Measurements from ENCODE around the gene IFI27L1. TPM values are rescaled to one million over a fixed set of nuclear protein-coding genes. Genes with fewer than 3 reads are reported as not detected.

Gene IFI27L1
- total and polyA plus RNA-seq, 2 of the 13 experiments (the other 11 are each of a cell fraction or from before 2014, with no cell fraction given) = 11.9 to 19.0 TPM

GRCh38 chr14:94113073-94113472 lies 32.0 kb downstream of the IFI27L1 start:
- ATAC-seq (no peak), FAIRE-seq (no peak), DNase-seq (ENCODE audit: low spot score) (no peak)
- POLR2A ChIA-PET = no interaction called here
- Histone ChIP-seq H3K4me1 (ENCODE audit: insufficient read depth, low read length) (peaks cover 60% of the 10 kb centered on the region), H3K9ac (ENCODE audit: insufficient read depth, low read depth, low read length) (no peak overlapping the region), H4K20me1 (ENCODE audit: insufficient read depth, low read length) (no peaks in the 10 kb centered on the region), H2AFZ (ENCODE audit: low read length) (no peak overlapping the region), H3K4me3 (replicated peaks in 1 of 3; ENCODE audit: insufficient read depth in 1 of 3, low read depth in 2 of 3, low read length in 3 of 3) (no peak overlapping the region), H3K79me2 (ENCODE audit: insufficient read depth, low read length) (no peaks in the 10 kb centered on the region), H3K27me3 (ENCODE audit: control insufficient read depth in 1 of 2, insufficient read depth in 2 of 2, low read length in 2 of 2) (peaks cover 2 to 22% of the 10 kb centered on the region in 2 experiments; a peak in 2 of 5 replicates), H3K27ac (ENCODE audit: extremely low read length, insufficient read depth, low read length) (no peak overlapping the region), H3K36me3 (replicated peaks in 1 of 2; ENCODE audit: control insufficient read depth in 1 of 2, insufficient read depth in 2 of 2, low read length in 2 of 2) (no peaks in the 10 kb centered on the region), H3K4me2 (ENCODE audit: low read depth, low read length) (no peak overlapping the region), H3K9me3 (ENCODE audit: low read length) (no peaks in the 10 kb centered on the region)
- no TSS peak for BruUV-seq (replicated peaks)
- TF ChIP-seq SOX13 (IDR thresholded peaks at IDR 0.05) (no peak), SOX13 (CRISPR knock-in tag; conservative IDR thresholded peaks at IDR 0.05 in 1 of 2, IDR thresholded peaks at IDR 0.05 in 1 of 2) (peak in 1 of 2 experiments; percentile 27; a peak in 1 of 4 replicates), ZNF598 (CRISPR knock-in tag; IDR thresholded peaks at IDR 0.05; ENCODE audit: borderline replicate concordance) (no peak)
- 27% methylated on average over 7 of the region's 7 CpGs for WGBS (ENCODE audit: low lambda C conversion rate)
- CTCF ChIA-PET (ENCODE audit: low intra/inter-chr PET ratio, low total read pairs) = no interaction called here
- intact Hi-C loops (cut with micrococcal nuclease; ENCODE audit: unreplicated experiment) (no loop called here), in situ Hi-C loops (cut with HindIII; ENCODE audit: extremely low pct_ligation_motif_present, low pct_unique_long_range_greater_than_20kb) (no loop called here)

GRCh38 chr14:94113490-94113889 lies 32.4 kb downstream of the IFI27L1 start:
- Histone ChIP-seq H3K36me3 (replicated peaks in 1 of 2; ENCODE audit: control insufficient read depth in 1 of 2, insufficient read depth in 2 of 2, low read length in 2 of 2) (no peaks in the 10 kb centered on the region), H4K20me1 (ENCODE audit: insufficient read depth, low read length) (no peaks in the 10 kb centered on the region), H3K79me2 (ENCODE audit: insufficient read depth, low read length) (no peaks in the 10 kb centered on the region), H3K4me3 (replicated peaks in 1 of 3; ENCODE audit: insufficient read depth in 1 of 3, low read depth in 2 of 3, low read length in 3 of 3) (no peak overlapping the region), H2AFZ (ENCODE audit: low read length) (no peak overlapping the region), H3K9ac (ENCODE audit: insufficient read depth, low read depth, low read length) (no peak overlapping the region), H3K9me3 (ENCODE audit: low read length) (no peaks in the 10 kb centered on the region), H3K4me1 (ENCODE audit: insufficient read depth, low read length) (peaks cover 61% of the 10 kb centered on the region), H3K27me3 (ENCODE audit: control insufficient read depth in 1 of 2, insufficient read depth in 2 of 2, low read length in 2 of 2) (peaks cover 2 to 22% of the 10 kb centered on the region in 2 experiments; a peak in 2 of 5 replicates), H3K27ac (ENCODE audit: extremely low read length, insufficient read depth, low read length) (no peak overlapping the region), H3K4me2 (ENCODE audit: low read depth, low read length) (no peak overlapping the region)
- intact Hi-C loops (cut with micrococcal nuclease; ENCODE audit: unreplicated experiment) (no loop called here), in situ Hi-C loops (cut with HindIII; ENCODE audit: extremely low pct_ligation_motif_present, low pct_unique_long_range_greater_than_20kb) (no loop called here)
- FAIRE-seq (no peak), DNase-seq (ENCODE audit: low spot score) (no peak), ATAC-seq (peak; percentile 15; the same call in 1 of the 3 replicates)
- WGBS (ENCODE audit: low lambda C conversion rate) = 59% methylated on average over 5 of the region's 6 CpGs
- no TSS peak for BruUV-seq (replicated peaks)
- POLR2A ChIA-PET = no interaction called here
- CTCF ChIA-PET (ENCODE audit: low intra/inter-chr PET ratio, low total read pairs) = no interaction called here
- TF ChIP-seq ZNF598 (CRISPR knock-in tag; IDR thresholded peaks at IDR 0.05; ENCODE audit: borderline replicate concordance) = no peak
- TF ChIP-seq HNRNPL (IDR thresholded peaks at IDR 0.05; ENCODE audit: low read depth, low read length) = no peak
- no peak for TF ChIP-seq HMGXB3 (CRISPR knock-in tag; IDR thresholded peaks at IDR 0.05; ENCODE audit: borderline replicate concordance)
- TF ChIP-seq RXRB (CRISPR knock-in tag; IDR thresholded peaks at IDR 0.05; ENCODE audit: borderline replicate concordance) = no peak
- TF ChIP-seq ZNF607 (CRISPR knock-in tag; IDR thresholded peaks at IDR 0.05; ENCODE audit: borderline replicate concordance) = no peak
- no peak for TF ChIP-seq SCMH1 (CRISPR knock-in tag; IDR thresholded peaks at IDR 0.05; ENCODE audit: borderline replicate concordance)
- TF ChIP-seq ZBTB33 (CRISPR knock-in tag; IDR thresholded peaks at IDR 0.05) = no peak
- TF ChIP-seq ZNF383 (CRISPR knock-in tag; IDR thresholded peaks at IDR 0.05; ENCODE audit: borderline replicate concordance) = no peak
- TF ChIP-seq SIX4 (CRISPR knock-in tag; IDR thresholded peaks at IDR 0.05) = no peak
